Pancreas (tissue), 10 donors: Measurements from ENCODE around the gene C4orf36. TPM values are rescaled to one million over a fixed set of nuclear protein-coding genes. Genes with fewer than 3 reads are reported as not detected.

Experiments used
- ATAC-seq, 4 donors: fragments of 200-7000 bp; cut with Tn5 transposase; one replicate each; pipeline versions ENCODE4 v1.8.0 to v1.9.1; 2020; ENCODE audit warnings: mild to moderate bottlenecking in 4 of 4, moderate library complexity in 4 of 4
- DNase-seq, 6 donors: peaks; one replicate each; pipeline ENCODE4 v3.0.0-alpha.2; 2020
- FAIRE-seq: peaks from 2 replicates; lab custom pipeline; 2012; peaks lifted over from hg19 to GRCh38; lab: Jason Lieb, UNC
- H3K27ac ChIP-seq, 4 donors: fragments of 200-600 bp; sonication (generic); 1 replicate in 3 of 4; 2 replicates in 1 of 4; pipeline versions ENCODE4 v1.5.0 to v1.8.0; 2020
- H3K27me3 ChIP-seq, 4 donors: fragments of 200-600 bp; one replicate each; pipeline ENCODE4 v1.8.0; 2021
- H3K36me3 ChIP-seq, 3 donors: fragments of 200-600 bp; sonication (generic) in 1 of 3; one replicate each; pipeline versions ENCODE4 v1.5.0 to v1.8.0; 2020 to 2021
- H3K4me1 ChIP-seq, 3 donors: fragments of 200-600 bp; one replicate each; pipeline ENCODE4 v1.8.0; 2021
- H3K4me3 ChIP-seq, 4 donors: fragments of 200-600 bp; sonication (generic) in 2 of 4; one replicate each; pipeline versions ENCODE4 v1.5.0 to v1.8.0; 2020 to 2021
- H3K9me3 ChIP-seq, 4 donors: fragments of 200-600 bp; one replicate each; pipeline ENCODE4 v1.8.0; 2021
- WGBS, 2 donors: extraction: QIAGEN DNeasy Blood & Tissue Kit; methylation state at CpG; one replicate each; pipeline ENCODE4 v1.1.7; 2013; 5-methylcytosine and 5-hydroxymethylcytosine counted together
- intact Hi-C, 3 donors: fragments of 100-400 bp; cut with DNase I; formaldehyde crosslinking; loops; one replicate each; pipeline versions ENCODE4 v1.11.1 to v1.14.2; 2022
- polyA plus RNA-seq, 2 donors: library from polyadenylated mRNA; stranded (reverse); fragments of 200-250 nt; gene quantifications; one replicate each; pipeline ENCODE4 v1.2.3, GENCODE V29; 2013
- total RNA-seq, 6 donors: library from RNA; stranded (reverse); fragmentation: NEBNext Ultra II Directional in 4 of 6; extraction: Animal tissue kit (Norgen Biotek cat#: 25700) in 4 of 6; gene quantifications; one replicate each; pipeline versions ENCODE4 v1.2.1 to v1.2.4, GENCODE V29; 2021 to 2023
- TF ChIP-seq, protein P1 (sequence below), 4 donors: fragments of 200-600 bp; sonication (generic) in 3 of 4; IDR thresholded peaks; one replicate each; pipeline versions ENCODE4 v1.5.0 to v1.8.0; 2021; ENCODE audit warnings: antibody characterized with exemption in 4 of 4
- donor health status: healthy with polysubstance abuse.
- donor health status: DM: no; HTN: no; CAD: no; lungs with moderate emphysema.
- donor health status: DM: no; HTN: no; CAD: no.
- donor health status: control.
- donor health status: control.
- donor health status: Bipolar disorder and iron deficiency.
- donor health status: DM: yes; HTN: yes; CAD: no.
- donor health status: DM: no; HTN: no; CAD: no.
- donor health status: DM: no; HTN: no; CAD: no.
- donor health status: DM: yes; HTN: yes; CAD: no.

C4orf36 gene
- total and polyA plus RNA-seq, 8 donors: 0.35 to 0.88 (median 0.65) TPM; not detected in 1

DNA sequence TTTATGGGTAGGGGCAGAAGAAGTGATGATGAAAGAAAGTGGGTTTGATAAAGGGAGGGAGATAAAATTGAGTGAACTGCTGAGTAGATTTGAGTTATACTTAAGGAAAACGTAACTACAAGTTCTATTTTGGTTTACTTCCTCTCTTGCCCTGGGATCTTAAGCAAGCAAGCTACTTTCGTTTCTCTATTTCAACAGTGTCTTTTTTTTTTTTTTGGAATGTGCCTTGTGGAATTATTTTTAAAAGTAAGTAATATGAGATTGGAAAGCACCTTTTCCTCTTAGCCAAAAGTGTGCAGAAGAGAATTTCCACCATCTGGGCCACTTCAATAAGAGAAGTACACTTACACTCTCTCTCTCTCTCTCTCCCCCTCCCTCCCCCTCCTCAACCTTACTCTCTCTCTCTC lies 16.0 kb upstream of the C4orf36 start:
- Histone ChIP-seq H3K36me3 (no peaks in the 10 kb centered on the region), H3K4me1 (peaks cover 0 to 17% (median 0%) of the 10 kb centered on the region in 3 donors), H3K4me3 (no peak overlapping the region), H3K9me3 (no peaks in the 10 kb centered on the region), H3K27ac (peak overlapping the region in 2 of 4 donors; percentile 5 to 20), H3K27me3 (no peaks in the 10 kb centered on the region)
- TF ChIP-seq, protein P1, sequence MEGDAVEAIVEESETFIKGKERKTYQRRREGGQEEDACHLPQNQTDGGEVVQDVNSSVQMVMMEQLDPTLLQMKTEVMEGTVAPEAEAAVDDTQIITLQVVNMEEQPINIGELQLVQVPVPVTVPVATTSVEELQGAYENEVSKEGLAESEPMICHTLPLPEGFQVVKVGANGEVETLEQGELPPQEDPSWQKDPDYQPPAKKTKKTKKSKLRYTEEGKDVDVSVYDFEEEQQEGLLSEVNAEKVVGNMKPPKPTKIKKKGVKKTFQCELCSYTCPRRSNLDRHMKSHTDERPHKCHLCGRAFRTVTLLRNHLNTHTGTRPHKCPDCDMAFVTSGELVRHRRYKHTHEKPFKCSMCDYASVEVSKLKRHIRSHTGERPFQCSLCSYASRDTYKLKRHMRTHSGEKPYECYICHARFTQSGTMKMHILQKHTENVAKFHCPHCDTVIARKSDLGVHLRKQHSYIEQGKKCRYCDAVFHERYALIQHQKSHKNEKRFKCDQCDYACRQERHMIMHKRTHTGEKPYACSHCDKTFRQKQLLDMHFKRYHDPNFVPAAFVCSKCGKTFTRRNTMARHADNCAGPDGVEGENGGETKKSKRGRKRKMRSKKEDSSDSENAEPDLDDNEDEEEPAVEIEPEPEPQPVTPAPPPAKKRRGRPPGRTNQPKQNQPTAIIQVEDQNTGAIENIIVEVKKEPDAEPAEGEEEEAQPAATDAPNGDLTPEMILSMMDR (IDR thresholded peaks at IDR 0.05): no peak
- FAIRE-seq: no peak
- DNase-seq: no peak
- intact Hi-C loops: no loop called here
- WGBS, 2 donors: 33 to 34% methylated on average over 2 of the region's 2 CpGs
- ATAC-seq: peak in 3 of 4 donors; percentile 15 to 47 (median 31)

DNA sequence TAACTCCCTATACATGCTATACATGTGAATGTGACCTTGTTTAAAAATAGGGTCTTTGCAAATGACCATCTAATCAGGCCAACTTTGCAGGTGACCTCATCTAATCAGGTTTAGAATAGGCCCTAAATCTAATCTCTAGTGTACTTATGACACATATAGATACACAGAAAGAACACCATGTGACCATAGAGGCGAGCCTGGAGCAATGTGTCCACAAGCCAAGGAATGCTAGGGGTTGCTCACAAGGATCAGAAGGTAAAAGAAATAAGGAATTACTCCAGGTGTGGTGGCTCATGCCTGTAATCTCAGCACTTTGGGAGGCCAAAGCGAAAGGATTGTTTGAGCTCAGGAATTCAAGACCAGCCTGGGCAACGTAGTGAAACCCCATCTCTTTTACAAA lies 9.6 kb upstream of the C4orf36 start:
- Histone ChIP-seq H3K27me3 (no peaks in the 10 kb centered on the region), H3K9me3 (no peaks in the 10 kb centered on the region), H3K4me1 (peaks cover 0 to 4% (median 0%) of the 10 kb centered on the region in 3 donors), H3K27ac (no peak overlapping the region), H3K4me3 (no peak overlapping the region), H3K36me3 (no peaks in the 10 kb centered on the region)
- intact Hi-C loops: no loop called here
- TF ChIP-seq, protein P1 (IDR thresholded peaks at IDR 0.05): no peak
- ATAC-seq: no peak
- no peak for FAIRE-seq
- WGBS, 2 donors: 96 to 99% methylated on average over 3 of the region's 3 CpGs
- DNase-seq: no peak

DNA sequence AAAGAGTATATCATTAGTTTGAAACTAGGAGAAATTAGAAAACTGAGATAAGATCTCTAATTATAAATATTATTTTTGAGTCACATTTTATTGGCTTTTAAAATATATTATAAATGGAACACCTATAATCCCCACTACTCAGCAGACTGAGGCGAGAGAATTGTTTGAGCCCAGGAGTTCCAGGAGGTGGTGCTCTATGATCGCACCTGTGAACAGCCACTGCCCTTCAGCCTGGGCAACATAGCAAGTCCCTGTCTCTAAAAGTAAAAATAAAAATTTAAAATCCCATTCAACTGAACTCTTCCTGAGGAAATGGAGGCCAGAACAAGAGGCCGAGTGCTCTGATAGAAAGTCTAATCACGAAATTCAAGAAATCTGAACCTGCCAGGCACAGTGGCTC lies 6.3 kb upstream of the C4orf36 start:
- WGBS, 2 donors: 83 to 93% methylated on average over 4 of the region's 4 CpGs
- DNase-seq (no peak), ATAC-seq (peak in 2 of 4 donors; percentile 41 to 51), FAIRE-seq (no peak)
- H3K27ac ChIP-seq: no peak overlapping the region
- intact Hi-C loops: loop anchor here in 2 of 3 donors (5.0 to 10.0 kb wide), 2 partner anchors 401 to 404 kb away; no protein-coding TSS in a partner anchor
- TF ChIP-seq, protein P1 (IDR thresholded peaks at IDR 0.05): no peak
- H3K4me1 ChIP-seq: no peaks in the 10 kb centered on the region
- H3K4me3 ChIP-seq: no peak overlapping the region
- H3K27me3 ChIP-seq: no peaks in the 10 kb centered on the region
- no peaks in the 10 kb centered on the region for H3K36me3 ChIP-seq
- H3K9me3 ChIP-seq: no peaks in the 10 kb centered on the region

DNA sequence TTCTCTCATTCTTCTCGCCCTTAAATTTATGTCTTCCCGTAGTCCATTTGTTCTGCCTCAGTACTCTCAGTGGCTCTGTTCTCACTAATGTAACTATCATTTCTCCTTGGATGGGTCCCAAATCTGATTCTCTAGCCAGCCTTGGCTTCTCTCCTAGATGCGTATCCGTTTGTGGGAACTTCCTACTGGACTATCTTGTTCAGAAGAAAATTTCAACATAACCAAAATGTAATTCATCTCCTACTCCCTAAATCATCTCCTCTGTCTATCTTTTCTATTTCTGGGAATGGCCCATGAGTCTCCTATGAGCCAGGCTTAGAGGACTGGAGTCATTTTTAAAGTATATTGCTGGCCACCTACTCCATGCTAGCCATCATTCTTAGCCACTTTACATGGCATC lies 4.4 kb upstream of the C4orf36 start:
- 51 to 52% methylated on average over 4 of the region's 4 CpGs for WGBS, 2 donors
- ATAC-seq (no peak), FAIRE-seq (no peak), DNase-seq (no peak)
- TF ChIP-seq, protein P1 (IDR thresholded peaks at IDR 0.05): no peak
- intact Hi-C loops: loop anchor here in 2 of 3 donors (5.0 to 10.0 kb wide), 2 partner anchors 399 to 402 kb away; no protein-coding TSS in a partner anchor
- no peak overlapping the region for H3K4me3 ChIP-seq
- H3K4me1 ChIP-seq: no peaks in the 10 kb centered on the region
- no peaks in the 10 kb centered on the region for H3K36me3 ChIP-seq
- H3K9me3 ChIP-seq: no peaks in the 10 kb centered on the region
- no peak overlapping the region for H3K27ac ChIP-seq
- H3K27me3 ChIP-seq: no peaks in the 10 kb centered on the region
